ENCODE measurements around the gene ASTN1.

The ASTN1 gene

GRCh38 chr1:176904057-176904751, 260.3 kb downstream of the ASTN1 start:
- Histone ChIP-seq H3K9me3 (ENCODE audit: low read length) (no peaks in the 10 kb centered on the region), H3K9ac (ENCODE audit: low read length) (no peak overlapping the region), H3K36me3 (ENCODE audit: insufficient read depth, low read length) (no peaks in the 10 kb centered on the region), H3K27ac (ENCODE audit: low read depth, low read length) (no peak overlapping the region), H3K27me3 (ENCODE audit: control insufficient read depth in 1 of 2, insufficient read depth in 2 of 2, low read length in 2 of 2) (no peaks in the 10 kb centered on the region), H3K4me1 (ENCODE audit: insufficient read depth, low read length) (no peaks in the 10 kb centered on the region), H3K4me3 (ENCODE audit: low read depth in 1 of 2, low read length in 2 of 2) (no peak overlapping the region)

DNA sequence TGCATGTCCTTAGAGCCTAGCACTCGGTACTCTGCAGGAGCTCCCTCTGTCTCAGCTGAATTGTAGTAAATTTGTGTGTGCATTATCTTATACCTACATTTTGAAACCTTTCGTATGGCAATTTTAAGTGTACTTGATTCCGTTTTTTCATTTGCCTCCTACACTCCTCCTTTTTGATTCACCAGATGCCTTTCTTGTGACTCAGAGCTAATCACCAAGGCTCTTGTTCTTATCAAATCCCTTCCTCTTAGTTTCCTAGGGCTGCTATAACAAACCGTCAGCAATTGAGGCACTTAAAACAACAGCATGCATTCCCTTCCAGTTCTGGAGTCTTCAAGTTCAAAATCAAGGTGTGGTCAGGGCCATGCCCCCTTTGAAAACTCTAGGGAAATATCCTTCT, 261.0 kb downstream of the ASTN1 start:
- H3K27me3 ChIP-seq (ENCODE audit: control insufficient read depth in 1 of 2, insufficient read depth in 2 of 2, low read length in 2 of 2), result no peaks in the 10 kb centered on the region
- H3K4me3 ChIP-seq (ENCODE audit: low read depth in 1 of 2, low read length in 2 of 2), result no peak overlapping the region
- H3K9me3 ChIP-seq (ENCODE audit: low read length), result no peaks in the 10 kb centered on the region
- no peaks in the 10 kb centered on the region for H3K4me1 ChIP-seq (ENCODE audit: insufficient read depth, low read length)
- H3K36me3 ChIP-seq (ENCODE audit: insufficient read depth, low read length), result no peaks in the 10 kb centered on the region
- H3K27ac ChIP-seq (ENCODE audit: low read depth, low read length), result no peak overlapping the region
- no peak overlapping the region for H3K9ac ChIP-seq (ENCODE audit: low read length)

DNA sequence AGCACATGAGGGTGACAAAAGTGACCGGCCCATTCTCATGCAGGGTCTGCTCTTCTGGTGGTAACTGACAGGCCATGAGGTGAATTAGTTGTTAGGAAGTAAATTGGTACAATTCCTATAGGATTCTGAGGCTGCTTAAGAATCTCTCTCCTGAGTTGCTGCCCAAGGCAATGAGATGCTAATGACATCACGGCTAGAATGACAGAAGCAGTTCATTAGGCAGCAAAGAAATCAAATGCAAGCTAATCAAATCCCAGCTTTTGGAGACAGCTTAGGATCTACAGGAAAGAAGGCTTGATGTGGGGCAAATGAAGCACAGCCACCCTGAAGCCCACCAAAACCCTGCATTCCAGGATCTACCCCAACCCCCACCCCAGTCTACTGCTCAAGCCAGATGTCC, 265.2 kb downstream of the ASTN1 start:
- Histone ChIP-seq H3K9ac (ENCODE audit: low read length) (no peak overlapping the region), H3K4me1 (ENCODE audit: insufficient read depth, low read length) (peaks cover 8% of the 10 kb centered on the region), H3K4me3 (ENCODE audit: low read depth in 1 of 2, low read length in 2 of 2) (no peak overlapping the region), H3K27ac (ENCODE audit: low read depth, low read length) (no peak overlapping the region), H3K36me3 (ENCODE audit: insufficient read depth, low read length) (no peaks in the 10 kb centered on the region), H3K27me3 (ENCODE audit: control insufficient read depth in 1 of 2, insufficient read depth in 2 of 2, low read length in 2 of 2) (peaks cover 0 to 6% of the 10 kb centered on the region in 2 donors), H3K9me3 (ENCODE audit: low read length) (no peaks in the 10 kb centered on the region)

GRCh38 chr1:176897350-176898236, 266.9 kb downstream of the ASTN1 start:
- Histone ChIP-seq H3K9ac (ENCODE audit: low read length) (no peak overlapping the region), H3K27ac (ENCODE audit: low read depth, low read length) (no peak overlapping the region), H3K36me3 (ENCODE audit: insufficient read depth, low read length) (no peaks in the 10 kb centered on the region), H3K4me3 (ENCODE audit: low read depth in 1 of 2, low read length in 2 of 2) (peak overlapping the region in 1 of 2 donors; percentile 21), H3K27me3 (ENCODE audit: control insufficient read depth in 1 of 2, insufficient read depth in 2 of 2, low read length in 2 of 2) (peaks cover 0 to 6% of the 10 kb centered on the region in 2 donors), H3K9me3 (ENCODE audit: low read length) (no peaks in the 10 kb centered on the region), H3K4me1 (ENCODE audit: insufficient read depth, low read length) (peaks cover 8% of the 10 kb centered on the region)

DNA sequence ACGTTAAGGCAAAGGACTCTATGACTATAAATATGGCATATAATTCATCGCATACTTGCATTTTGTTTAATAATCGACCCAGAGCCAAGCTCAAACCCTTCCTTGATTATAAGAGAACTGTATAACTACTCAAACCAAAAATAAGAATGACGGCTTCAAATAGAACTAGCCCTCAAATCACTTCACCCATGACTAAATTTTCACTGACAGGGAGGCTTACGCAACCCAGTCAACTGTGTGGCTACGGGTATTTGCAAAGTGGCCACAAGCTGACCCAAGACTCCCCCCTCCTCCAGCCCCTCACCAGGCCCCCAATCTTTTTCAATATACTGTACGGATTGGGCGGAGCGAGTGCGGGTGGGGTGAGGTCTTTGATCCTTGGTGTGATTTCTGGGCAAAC, 268.3 kb downstream of the ASTN1 start:
- peaks cover 0 to 6% of the 10 kb centered on the region in 2 donors for H3K27me3 ChIP-seq (ENCODE audit: control insufficient read depth in 1 of 2, insufficient read depth in 2 of 2, low read length in 2 of 2)
- H3K9me3 ChIP-seq (ENCODE audit: low read length), result no peaks in the 10 kb centered on the region
- H3K36me3 ChIP-seq (ENCODE audit: insufficient read depth, low read length), result no peaks in the 10 kb centered on the region
- H3K4me1 ChIP-seq (ENCODE audit: insufficient read depth, low read length), result peaks cover 8% of the 10 kb centered on the region
- H3K27ac ChIP-seq (ENCODE audit: low read depth, low read length), result no peak overlapping the region
- H3K4me3 ChIP-seq (ENCODE audit: low read depth in 1 of 2, low read length in 2 of 2), result no peak overlapping the region
- H3K9ac ChIP-seq (ENCODE audit: low read length), result no peak overlapping the region

- Histone ChIP-seq H3K27ac (ENCODE audit: low read depth, low read length) (no peak overlapping the region), H3K9me3 (ENCODE audit: low read length) (no peaks in the 10 kb centered on the region), H3K27me3 (ENCODE audit: control insufficient read depth in 1 of 2, insufficient read depth in 2 of 2, low read length in 2 of 2) (peaks cover 0 to 6% of the 10 kb centered on the region in 2 donors), H3K9ac (ENCODE audit: low read length) (no peak overlapping the region), H3K4me3 (ENCODE audit: low read depth in 1 of 2, low read length in 2 of 2) (no peak overlapping the region), H3K36me3 (ENCODE audit: insufficient read depth, low read length) (no peaks in the 10 kb centered on the region), H3K4me1 (ENCODE audit: insufficient read depth, low read length) (peaks cover 8% of the 10 kb centered on the region)
These were observed 270.1 kb downstream of the ASTN1 start for GRCh38 chr1:176894450-176894849.

DNA sequence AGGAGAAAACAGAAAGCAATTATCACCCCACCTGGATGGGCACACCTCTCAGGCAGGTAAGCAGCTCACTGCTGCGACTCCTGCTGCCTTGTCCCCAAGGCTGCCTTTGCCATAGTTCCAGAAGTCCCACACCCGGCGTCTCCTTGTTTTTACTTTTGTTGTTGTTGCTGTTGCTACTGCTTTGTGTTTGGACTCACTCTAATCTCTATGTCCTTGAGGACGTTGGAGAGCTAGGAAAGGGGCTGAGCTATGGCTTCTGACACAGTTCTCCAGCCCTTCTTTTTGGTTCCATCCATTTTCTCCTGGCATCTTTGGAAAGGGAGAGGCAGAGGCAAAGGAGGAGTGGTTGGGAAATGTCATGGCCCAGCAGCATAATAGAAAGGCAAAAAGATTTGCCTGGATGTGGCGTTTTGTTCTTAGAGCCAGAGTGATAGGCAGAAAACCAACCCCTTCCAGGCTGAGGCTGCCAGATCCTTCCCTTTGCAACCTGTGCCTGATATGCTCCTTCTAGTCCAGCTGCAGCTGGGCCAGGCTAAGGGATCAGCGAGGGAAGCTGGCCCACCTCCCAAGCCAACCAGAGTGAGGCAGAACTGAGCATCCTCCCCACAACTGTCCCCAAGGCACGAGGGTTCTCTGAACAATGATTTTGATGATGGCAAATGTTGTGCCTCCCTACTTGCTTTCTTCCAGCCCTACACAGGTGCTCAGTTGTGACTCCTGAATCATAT, 270.7 kb downstream of the ASTN1 start:
- Histone ChIP-seq H3K9me3 (ENCODE audit: low read length) (no peaks in the 10 kb centered on the region), H3K9ac (ENCODE audit: low read length) (no peak overlapping the region), H3K27ac (ENCODE audit: low read depth, low read length) (no peak overlapping the region), H3K4me1 (ENCODE audit: insufficient read depth, low read length) (peaks cover 8% of the 10 kb centered on the region), H3K27me3 (ENCODE audit: control insufficient read depth in 1 of 2, insufficient read depth in 2 of 2, low read length in 2 of 2) (peaks cover 0 to 6% of the 10 kb centered on the region in 2 donors), H3K4me3 (ENCODE audit: low read depth in 1 of 2, low read length in 2 of 2) (no peak overlapping the region), H3K36me3 (ENCODE audit: insufficient read depth, low read length) (no peaks in the 10 kb centered on the region)

- no peak overlapping the region for H3K4me3 ChIP-seq (ENCODE audit: low read depth in 1 of 2, low read length in 2 of 2)
- no peaks in the 10 kb centered on the region for H3K36me3 ChIP-seq (ENCODE audit: insufficient read depth, low read length)
- no peaks in the 10 kb centered on the region for H3K27me3 ChIP-seq (ENCODE audit: control insufficient read depth in 1 of 2, insufficient read depth in 2 of 2, low read length in 2 of 2)
- H3K27ac ChIP-seq (ENCODE audit: low read depth, low read length), result no peak overlapping the region
- H3K4me1 ChIP-seq (ENCODE audit: insufficient read depth, low read length), result no peaks in the 10 kb centered on the region
- no peaks in the 10 kb centered on the region for H3K9me3 ChIP-seq (ENCODE audit: low read length)
- no peak overlapping the region for H3K9ac ChIP-seq (ENCODE audit: low read length)
These were observed 276.0 kb downstream of the ASTN1 start for GRCh38 chr1:176888471-176889032.

DNA sequence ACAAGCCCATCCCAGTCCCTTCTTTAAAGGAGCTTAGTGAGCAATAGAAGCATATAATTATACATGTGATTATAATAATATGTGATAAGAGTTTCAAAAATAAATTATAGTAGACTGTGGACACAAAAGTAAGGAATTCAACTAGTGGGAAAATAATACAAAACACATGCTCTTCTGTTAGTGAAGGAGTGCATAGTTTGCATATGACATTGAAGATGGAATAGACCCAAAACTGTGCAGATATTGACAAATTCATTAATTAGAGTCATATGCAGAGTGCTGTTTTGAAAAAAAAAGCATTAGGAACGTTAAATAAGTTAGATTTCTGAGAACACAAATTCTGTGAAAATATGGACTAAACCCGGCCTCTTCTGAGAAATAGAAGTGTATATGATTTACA, 278.8 kb downstream of the ASTN1 start:
- H3K27ac ChIP-seq (ENCODE audit: low read depth, low read length), result no peak overlapping the region
- no peak overlapping the region for H3K4me3 ChIP-seq (ENCODE audit: low read depth in 1 of 2, low read length in 2 of 2)
- H3K9me3 ChIP-seq (ENCODE audit: low read length), result no peaks in the 10 kb centered on the region
- H3K36me3 ChIP-seq (ENCODE audit: insufficient read depth, low read length), result no peaks in the 10 kb centered on the region
- peaks cover 2% of the 10 kb centered on the region for H3K4me1 ChIP-seq (ENCODE audit: insufficient read depth, low read length)
- H3K27me3 ChIP-seq (ENCODE audit: control insufficient read depth in 1 of 2, insufficient read depth in 2 of 2, low read length in 2 of 2), result no peaks in the 10 kb centered on the region
- no peak overlapping the region for H3K9ac ChIP-seq (ENCODE audit: low read length)

GRCh38 chr1:176885341-176885740, 279.2 kb downstream of the ASTN1 start:
- Histone ChIP-seq H3K9me3 (ENCODE audit: low read length) (no peaks in the 10 kb centered on the region), H3K27ac (ENCODE audit: low read depth, low read length) (no peak overlapping the region), H3K4me3 (ENCODE audit: low read depth in 1 of 2, low read length in 2 of 2) (no peak overlapping the region), H3K4me1 (ENCODE audit: insufficient read depth, low read length) (peaks cover 5% of the 10 kb centered on the region), H3K36me3 (ENCODE audit: insufficient read depth, low read length) (no peaks in the 10 kb centered on the region), H3K27me3 (ENCODE audit: control insufficient read depth in 1 of 2, insufficient read depth in 2 of 2, low read length in 2 of 2) (no peaks in the 10 kb centered on the region), H3K9ac (ENCODE audit: low read length) (no peak overlapping the region)

- H3K9me3 ChIP-seq (ENCODE audit: low read length), result no peaks in the 10 kb centered on the region
- H3K4me3 ChIP-seq (ENCODE audit: low read depth in 1 of 2, low read length in 2 of 2), result no peak overlapping the region
- H3K27ac ChIP-seq (ENCODE audit: low read depth, low read length), result no peak overlapping the region
- no peaks in the 10 kb centered on the region for H3K36me3 ChIP-seq (ENCODE audit: insufficient read depth, low read length)
- no peak overlapping the region for H3K9ac ChIP-seq (ENCODE audit: low read length)
- peaks cover 5% of the 10 kb centered on the region for H3K4me1 ChIP-seq (ENCODE audit: insufficient read depth, low read length)
- H3K27me3 ChIP-seq (ENCODE audit: control insufficient read depth in 1 of 2, insufficient read depth in 2 of 2, low read length in 2 of 2), result no peaks in the 10 kb centered on the region
These were observed 279.6 kb downstream of the ASTN1 start for GRCh38 chr1:176884911-176885310.

Data from muscle layer of colon (tissue), 2 donors.